T-cell (primary cell): ENCODE measurements around the gene ATG9B. TPM values are rescaled to one million over a fixed set of nuclear protein-coding genes. Genes with fewer than 3 reads are reported as not detected.

Source experiments
- total RNA-seq, 35 experiments: library from RNA in 6 of 35; stranded (reverse) in 6 of 35; fragments of 120-200 nt in 1 of 35; gene quantifications; one replicate each; pipeline versions ENCODE4 v1.2.1 to v1.2.4 and lab custom pipeline; 2013 to 2026

The ATG9B gene
- total RNA-seq, 5 donors from 2014 or later (not counting 1 experiment from before 2014, with no cell fraction given), result 24.0 to 37.0 (median 31.8) TPM

Other genes with a start within 250 kb of the ATG9B start
- under 1 TPM in 4 of 5 donors, not detected in 1; 0.30 to 0.92 (median 0.63) TPM for gene TMEM176B, start 224.1 kb downstream of the ATG9B start, total RNA-seq
- under 1 TPM in 3 of 5 donors, not detected in 2; 0.43 to 0.79 (median 0.73) TPM for gene TMEM176A, start 223.7 kb downstream of the ATG9B start, total RNA-seq
- gene AOC1, start 172.0 kb downstream of the ATG9B start, total RNA-seq, result under 1 TPM in 2 of 5 donors, not detected in 3; 0.15 to 0.28 TPM
- gene KCNH2, start 46.2 kb downstream of the ATG9B start, total RNA-seq, result 1 to 10 TPM; 2.9 to 4.6 (median 3.0) TPM
- 10 to 100 TPM in 1 of 5 donors, 1 to 10 TPM in 4; 4.8 to 10.1 (median 5.0) TPM for gene NOS3, start 33.5 kb downstream of the ATG9B start, total RNA-seq
- 10 to 100 TPM; 72.4 to 83.0 (median 74.8) TPM for gene ABCB8, start 4.0 kb upstream of the ATG9B start, total RNA-seq
- 10 to 100 TPM in 4 of 5 donors, 1 to 10 TPM in 1; 9.8 to 16.0 (median 11.9) TPM for gene ASIC3, start 24.0 kb upstream of the ATG9B start, total RNA-seq
- 1 to 10 TPM; 5.3 to 8.4 (median 6.5) TPM for gene CDK5, start 33.4 kb upstream of the ATG9B start, total RNA-seq
- gene SLC4A2, start 35.1 kb upstream of the ATG9B start, total RNA-seq, result 10 to 100 TPM; 52.0 to 91.5 (median 74.4) TPM
- 100 to 1,000 TPM in 4 of 5 donors, 10 to 100 TPM in 1; 98.8 to 157 (median 151) TPM for gene FASTK, start 56.3 kb upstream of the ATG9B start, total RNA-seq
- 10 to 100 TPM; 44.0 to 67.0 (median 56.5) TPM for gene TMUB1, start 59.0 kb upstream of the ATG9B start, total RNA-seq
- gene AGAP3, start 62.0 kb upstream of the ATG9B start, total RNA-seq, result 10 to 100 TPM; 28.2 to 67.3 (median 50.9) TPM
- gene GBX1, start 143.2 kb upstream of the ATG9B start, total RNA-seq, result not detected
- gene ASB10, start 162.8 kb upstream of the ATG9B start, total RNA-seq, result not detected
- gene H2BK1, start 186.0 kb upstream of the ATG9B start, total RNA-seq, result 1 to 10 TPM; 3.1 to 7.7 (median 5.1) TPM
- 10 to 100 TPM; 22.9 to 39.7 (median 38.8) TPM for gene ABCF2, start 202.7 kb upstream of the ATG9B start, total RNA-seq
- gene CHPF2, start 208.0 kb upstream of the ATG9B start, total RNA-seq, result 10 to 100 TPM; 34.2 to 66.1 (median 64.1) TPM
- gene SMARCD3, start 224.2 kb upstream of the ATG9B start, total RNA-seq, result 10 to 100 TPM in 2 of 5 donors, 1 to 10 TPM in 3; 6.3 to 28.5 (median 9.1) TPM